ENCODE data around the gene PHC2.
A peak's percentile ranks its signal among the peaks of the same experiment; 100 is the strongest.
"Not testable (repeated sequence)": the region's sequence is repeated elsewhere in the genome, so short reads cannot be mapped to it uniquely, and the experiment has no call there.

The PHC2 gene

GRCh38 chr1:33294071-33295010 lies 136.6 kb downstream of the PHC2 start:
- Histone ChIP-seq H3K4me1 (peaks cover 0 to 4% (median 0%) of the 10 kb centered on the region in 10 experiments; a peak in 3 of 20 replicates), H3K9me3 (replicated peaks in 1 of 11) (peaks cover 7 to 8% (median 8%) of the 10 kb centered on the region in 11 experiments), H4K20me1 (peaks cover 22 to 62% (median 40%) of the 10 kb centered on the region in 11 experiments; a peak in 19 of 22 replicates), H3K9ac (peak overlapping the region in 1 of 11 experiments; percentile 18; a peak in 1 of 22 replicates), H3K4me2 (no peak overlapping the region), H3K27me3 (no peaks in the 10 kb centered on the region), H3K36me3 (peaks cover 65 to 78% (median 72%) of the 10 kb centered on the region in 11 experiments), H3K4me3 (no peak overlapping the region), H3K27ac (no peak overlapping the region)
- no peak for TF ChIP-seq Cebpa-rat (IDR thresholded peaks at IDR 0.05)

GRCh38 chr1:33292726-33293340 lies 138.1 kb downstream of the PHC2 start:
- H3K9me3 ChIP-seq (replicated peaks in 1 of 11): peaks cover 9 to 20% (median 15%) of the 10 kb centered on the region in 11 experiments
- peak overlapping the region in 1 of 11 experiments; percentile 15; a peak in 1 of 22 replicates for H3K9ac ChIP-seq
- no peak overlapping the region for H3K4me3 ChIP-seq
- TF ChIP-seq Cebpa-rat (IDR thresholded peaks at IDR 0.05): no peak
- no peaks in the 10 kb centered on the region; a peak in 1 of 20 replicates for H3K4me1 ChIP-seq
- no peak overlapping the region for H3K4me2 ChIP-seq
- peaks cover 65 to 78% (median 72%) of the 10 kb centered on the region in 11 experiments for H3K36me3 ChIP-seq
- no peaks in the 10 kb centered on the region for H3K27me3 ChIP-seq
- H3K27ac ChIP-seq: no peak overlapping the region
- H4K20me1 ChIP-seq: peaks cover 17 to 52% (median 32%) of the 10 kb centered on the region in 11 experiments; a peak in 18 of 22 replicates

GRCh38 chr1:33290615-33291014 lies 140.3 kb downstream of the PHC2 start:
- not testable (repeated sequence) for H3K27me3 ChIP-seq, H3K4me3 ChIP-seq, H3K27ac ChIP-seq, H3K9ac ChIP-seq, H3K4me2 ChIP-seq
- peaks cover 54 to 78% (median 72%) of the 10 kb centered on the region in 11 experiments for H3K36me3 ChIP-seq
- peaks cover 0 to 12% (median 0%) of the 10 kb centered on the region in 10 experiments; a peak in 6 of 20 replicates for H3K4me1 ChIP-seq
- H4K20me1 ChIP-seq: peaks cover 17 to 36% (median 25%) of the 10 kb centered on the region in 11 experiments; a peak in 19 of 22 replicates
- peaks cover 9 to 20% (median 15%) of the 10 kb centered on the region in 11 experiments for H3K9me3 ChIP-seq (replicated peaks in 1 of 11)

GRCh38 chr1:33289858-33290154 lies 141.1 kb downstream of the PHC2 start:
- H3K27me3 ChIP-seq: no peaks in the 10 kb centered on the region
- H3K9me3 ChIP-seq (replicated peaks in 1 of 11): peaks cover 9 to 20% (median 15%) of the 10 kb centered on the region in 11 experiments
- TF ChIP-seq Cebpa-rat (IDR thresholded peaks at IDR 0.05): no peak
- H3K4me3 ChIP-seq: no peak overlapping the region
- H3K4me1 ChIP-seq: peaks cover 0 to 12% (median 0%) of the 10 kb centered on the region in 10 experiments; a peak in 6 of 20 replicates
- H4K20me1 ChIP-seq: peaks cover 17 to 30% (median 23%) of the 10 kb centered on the region in 11 experiments; a peak in 19 of 22 replicates
- H3K4me2 ChIP-seq: no peak overlapping the region
- no peak overlapping the region for H3K27ac ChIP-seq
- peaks cover 61 to 79% (median 76%) of the 10 kb centered on the region in 11 experiments for H3K36me3 ChIP-seq
- H3K9ac ChIP-seq: no peak overlapping the region

- Histone ChIP-seq H3K36me3 (peaks cover 61 to 78% (median 75%) of the 10 kb centered on the region in 11 experiments), H3K9ac (no peak overlapping the region), H3K4me1 (peaks cover 0 to 12% (median 0%) of the 10 kb centered on the region in 10 experiments; a peak in 6 of 20 replicates), H3K27ac (no peak overlapping the region), H4K20me1 (peaks cover 12 to 25% (median 18%) of the 10 kb centered on the region in 11 experiments; a peak in 19 of 22 replicates), H3K27me3 (no peaks in the 10 kb centered on the region), H3K4me3 (no peak overlapping the region), H3K9me3 (replicated peaks in 1 of 11) (peaks cover 9 to 20% (median 15%) of the 10 kb centered on the region in 11 experiments), H3K4me2 (no peak overlapping the region)
- no peak for TF ChIP-seq Cebpa-rat (IDR thresholded peaks at IDR 0.05)
These were observed 141.7 kb downstream of the PHC2 start for GRCh38 chr1:33288976-33289857.

- 0 out of 22 replicates have a peak overlapping the region, but pooled peaks of 2 of the 11 experiments have one; percentile 2 to 42 for H3K9ac ChIP-seq
- H3K27ac ChIP-seq: peak overlapping the region in 2 of 11 experiments; percentile 21 to 36; a peak in 1 of 22 replicates
- H4K20me1 ChIP-seq: peaks cover 0 to 7% (median 0%) of the 10 kb centered on the region in 11 experiments; a peak in 9 of 22 replicates
- no peaks in the 10 kb centered on the region for H3K27me3 ChIP-seq
- H3K4me3 ChIP-seq: no peak overlapping the region
- TF ChIP-seq Cebpa-rat (IDR thresholded peaks at IDR 0.05): no peak
- H3K9me3 ChIP-seq (replicated peaks in 1 of 11): peaks cover 9 to 20% (median 15%) of the 10 kb centered on the region in 11 experiments
- peaks cover 0 to 12% (median 0%) of the 10 kb centered on the region in 10 experiments; a peak in 6 of 20 replicates for H3K4me1 ChIP-seq
- H3K4me2 ChIP-seq: peak overlapping the region in 2 of 11 experiments; percentile 20 to 43; a peak in 3 of 22 replicates
- H3K36me3 ChIP-seq: peaks cover 63 to 78% (median 76%) of the 10 kb centered on the region in 11 experiments
These were observed 143.6 kb downstream of the PHC2 start for GRCh38 chr1:33287317-33287716.

- Histone ChIP-seq H3K4me3 (no peak overlapping the region), H3K9ac (0 out of 22 replicates have a peak overlapping the region, but pooled peaks of 1 of the 11 experiments have one; percentile 2), H3K4me2 (peak overlapping the region in 2 of 11 experiments; percentile 20 to 43; a peak in 1 of 22 replicates), H3K27ac (peak overlapping the region in 2 of 11 experiments; percentile 21 to 36; a peak in 1 of 22 replicates), H3K27me3 (no peaks in the 10 kb centered on the region), H3K4me1 (peaks cover 0 to 12% (median 0%) of the 10 kb centered on the region in 10 experiments; a peak in 6 of 20 replicates), H4K20me1 (peaks cover 0 to 12% (median 4%) of the 10 kb centered on the region in 11 experiments; a peak in 10 of 22 replicates), H3K36me3 (peaks cover 70 to 85% (median 83%) of the 10 kb centered on the region in 11 experiments), H3K9me3 (replicated peaks in 1 of 11) (peaks cover 9 to 20% (median 15%) of the 10 kb centered on the region in 11 experiments)
- no peak for TF ChIP-seq Cebpa-rat (IDR thresholded peaks at IDR 0.05)
These were observed 144.3 kb downstream of the PHC2 start for GRCh38 chr1:33286451-33287185.
